AG10803 (cell line): ENCODE results near the gene PEX19.
"Not testable (repeated sequence)": the region's sequence is repeated elsewhere in the genome, so short reads cannot be mapped to it uniquely, and the experiment has no call there.

ENCODE experiments used
- DNase-seq: peaks from one replicate; pipeline ENCODE4 v3.0.0; 2010; ENCODE audit warnings: low read depth
- H3K4me3 ChIP-seq: 2 replicates; pipeline ENCODE4 v1.5.1; 2011; ENCODE audit warnings: mild to moderate bottlenecking, low read length, control low read depth
- TF ChIP-seq, protein P1 (sequence below): conservative IDR thresholded peaks from 2 replicates; pipeline ENCODE4 v1.5.1; 2011; ENCODE audit warnings: mild to moderate bottlenecking, low read length, control low read depth, inconsistent platforms

Gene PEX19

DNA sequence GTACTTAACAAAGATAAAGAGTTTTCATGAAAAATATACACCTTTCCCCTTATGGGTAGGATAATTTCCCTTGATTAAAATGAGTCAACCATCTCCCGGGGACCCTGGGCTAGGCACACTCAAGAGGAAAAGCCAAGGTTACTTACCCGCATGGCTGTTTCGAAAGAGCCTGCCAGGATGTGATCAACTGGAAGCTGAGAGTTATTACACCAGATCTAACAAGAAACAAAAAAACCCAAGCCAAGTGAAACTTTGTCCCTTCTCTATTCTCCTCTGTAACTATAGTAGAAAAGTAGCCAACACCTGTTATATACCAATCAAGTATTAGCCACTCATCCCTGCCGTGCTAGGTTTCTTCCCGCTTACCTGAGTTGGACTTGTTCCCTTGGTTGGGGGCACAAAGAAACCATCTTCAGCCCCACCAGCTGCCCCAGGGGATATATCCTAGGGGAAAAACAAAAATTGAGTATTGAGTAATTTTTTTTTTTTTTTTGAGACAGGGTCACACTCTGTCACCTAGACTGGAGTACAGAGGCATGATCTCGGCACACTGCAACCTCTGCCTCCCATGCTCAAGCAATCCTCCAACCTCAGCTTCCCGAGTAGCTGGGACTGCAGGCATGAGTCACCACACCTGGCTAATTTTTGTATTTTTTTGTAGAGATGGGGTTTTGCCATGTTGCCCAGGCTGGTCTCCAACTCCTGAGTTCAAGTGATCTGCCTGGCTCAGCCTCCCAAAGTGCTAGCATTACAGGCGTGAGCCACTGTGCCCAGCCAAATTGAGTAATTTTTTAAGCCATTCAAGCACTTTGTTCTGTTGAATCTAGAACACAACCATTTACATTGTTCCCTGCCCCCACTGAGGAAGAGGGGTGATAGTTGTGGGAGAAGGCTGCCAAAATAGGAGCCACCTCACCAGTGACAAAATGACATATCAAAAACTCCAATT, 8.4 kb upstream of the PEX19 start:
- TF ChIP-seq, protein P1, sequence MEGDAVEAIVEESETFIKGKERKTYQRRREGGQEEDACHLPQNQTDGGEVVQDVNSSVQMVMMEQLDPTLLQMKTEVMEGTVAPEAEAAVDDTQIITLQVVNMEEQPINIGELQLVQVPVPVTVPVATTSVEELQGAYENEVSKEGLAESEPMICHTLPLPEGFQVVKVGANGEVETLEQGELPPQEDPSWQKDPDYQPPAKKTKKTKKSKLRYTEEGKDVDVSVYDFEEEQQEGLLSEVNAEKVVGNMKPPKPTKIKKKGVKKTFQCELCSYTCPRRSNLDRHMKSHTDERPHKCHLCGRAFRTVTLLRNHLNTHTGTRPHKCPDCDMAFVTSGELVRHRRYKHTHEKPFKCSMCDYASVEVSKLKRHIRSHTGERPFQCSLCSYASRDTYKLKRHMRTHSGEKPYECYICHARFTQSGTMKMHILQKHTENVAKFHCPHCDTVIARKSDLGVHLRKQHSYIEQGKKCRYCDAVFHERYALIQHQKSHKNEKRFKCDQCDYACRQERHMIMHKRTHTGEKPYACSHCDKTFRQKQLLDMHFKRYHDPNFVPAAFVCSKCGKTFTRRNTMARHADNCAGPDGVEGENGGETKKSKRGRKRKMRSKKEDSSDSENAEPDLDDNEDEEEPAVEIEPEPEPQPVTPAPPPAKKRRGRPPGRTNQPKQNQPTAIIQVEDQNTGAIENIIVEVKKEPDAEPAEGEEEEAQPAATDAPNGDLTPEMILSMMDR: no peak
- DNase-seq: no peak
- no peak overlapping the region for H3K4me3 ChIP-seq

DNA sequence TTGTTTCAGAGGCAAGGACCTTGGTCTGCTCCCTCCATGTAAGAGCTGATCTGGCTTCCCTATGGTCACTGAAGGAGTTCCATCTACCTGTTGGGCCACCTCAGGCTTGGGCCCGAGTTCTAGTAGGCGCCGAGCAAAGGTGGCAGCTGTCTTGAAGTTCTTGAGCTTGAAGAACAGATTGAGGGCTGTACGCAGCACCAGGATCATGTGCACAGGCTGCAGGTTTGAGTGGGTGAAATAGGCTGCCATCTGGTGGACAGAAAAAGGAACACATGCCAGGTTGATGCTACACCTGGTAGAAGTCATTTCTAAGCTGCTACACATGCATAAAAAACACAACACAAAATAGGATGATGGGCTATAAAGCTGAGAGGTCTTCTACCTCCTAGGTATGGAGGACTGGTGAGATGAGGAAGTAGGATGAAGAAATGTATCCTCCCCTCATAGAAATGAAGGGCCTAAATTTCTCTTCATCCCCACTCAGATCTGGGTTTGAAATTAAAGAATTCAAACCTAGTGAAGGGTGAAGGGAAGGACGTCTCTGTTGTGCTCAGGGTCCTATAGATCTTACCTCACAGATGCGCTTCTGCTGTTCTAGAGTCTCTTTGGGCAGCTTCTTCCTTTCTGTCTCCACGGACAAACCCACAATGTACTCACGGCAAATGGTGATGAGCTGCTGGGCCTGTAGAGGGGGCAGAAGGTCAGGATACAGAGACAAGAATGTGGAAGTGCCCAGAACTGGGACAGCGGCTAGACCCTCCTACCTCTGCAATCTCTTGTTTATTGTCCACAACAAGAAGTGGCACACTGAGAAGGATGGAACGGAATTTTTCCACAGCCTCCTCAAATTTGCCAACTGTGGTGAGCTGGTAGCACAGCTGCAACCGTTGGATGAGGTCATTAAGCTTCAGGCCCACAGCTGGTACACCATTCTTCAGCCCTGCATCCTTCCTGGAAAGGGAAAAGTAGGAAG, 6.6 kb upstream of the PEX19 start:
- peak; percentile 74 for DNase-seq
- TF ChIP-seq, protein P1: peak; percentile 83
- H3K4me3 ChIP-seq: no peak overlapping the region

DNA sequence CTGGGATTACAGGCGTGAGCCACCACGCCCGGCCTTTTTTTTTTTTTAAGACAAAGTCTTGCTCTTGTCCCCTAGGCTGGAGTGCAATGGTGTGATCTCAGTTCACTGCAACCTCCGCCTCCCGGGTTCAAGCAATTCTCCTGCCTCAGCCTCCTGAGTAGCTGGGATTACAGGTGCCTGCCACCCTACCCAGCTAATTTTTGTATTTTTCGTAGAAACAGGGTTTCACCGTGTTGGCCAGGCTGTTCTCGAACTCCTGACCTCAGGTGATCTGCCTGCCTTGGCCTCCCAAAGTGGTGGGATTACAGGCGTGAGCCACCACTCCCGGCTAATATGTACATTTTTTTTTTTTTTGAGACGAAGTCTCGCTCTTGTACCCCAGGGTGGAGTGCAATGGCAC, 2.8 kb upstream of the PEX19 start:
- H3K4me3 ChIP-seq, DNase-seq: not testable (repeated sequence)

DNA sequence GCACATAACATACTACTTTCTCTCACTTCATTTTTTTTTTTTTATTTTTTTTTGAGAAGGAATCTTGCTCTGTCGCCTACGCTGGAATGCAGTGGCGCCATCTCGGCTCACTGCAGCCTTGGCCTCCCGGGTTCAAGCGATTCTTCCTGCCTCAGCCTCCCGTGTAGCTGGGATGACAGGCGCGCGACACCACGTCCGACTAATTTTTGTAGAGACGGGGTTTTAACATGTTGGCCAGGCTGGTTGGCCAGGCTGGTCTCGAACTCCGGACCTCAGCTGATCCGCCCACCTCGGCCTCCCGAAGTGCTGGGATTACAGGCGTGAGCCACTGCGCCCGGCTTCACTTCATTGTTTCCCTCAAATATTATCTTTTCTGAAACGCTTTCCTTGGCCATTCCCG, 573 bp upstream of the PEX19 start:
- H3K4me3 ChIP-seq: peak overlapping the region; percentile 31; the same call in 1 of the 2 replicates
- no peak for DNase-seq
- TF ChIP-seq, protein P1: no peak

DNA sequence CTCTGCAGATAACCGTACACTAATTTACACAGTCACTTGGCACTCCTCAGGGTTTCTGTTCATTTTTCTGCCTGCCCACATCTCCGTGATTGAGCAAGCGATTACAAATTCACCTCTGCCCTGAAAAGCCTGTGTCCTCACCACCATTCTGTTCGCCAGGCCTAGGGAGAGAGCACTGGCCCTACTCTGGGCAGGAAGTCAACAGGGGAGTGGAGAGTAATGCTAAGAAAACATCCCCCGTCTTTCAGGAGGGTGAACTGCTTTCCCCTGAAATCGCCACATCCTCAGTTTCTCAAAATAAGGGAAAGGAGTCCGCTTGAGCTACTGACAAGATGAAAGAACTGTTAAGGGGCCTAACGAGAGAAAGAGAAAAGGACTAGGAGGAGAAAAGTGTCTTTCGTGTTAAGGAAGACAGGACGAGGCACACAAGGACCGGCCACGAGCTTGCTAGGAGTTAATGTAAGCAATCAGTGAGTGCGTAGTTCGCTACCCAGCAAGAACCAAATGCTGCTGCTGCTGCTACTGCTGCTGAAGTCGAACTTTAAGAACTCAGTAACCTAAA, 632 bp downstream of the PEX19 start:
- TF ChIP-seq, protein P1: no peak
- DNase-seq: peak; percentile 81
- H3K4me3 ChIP-seq: peak overlapping the region; percentile 91

DNA sequence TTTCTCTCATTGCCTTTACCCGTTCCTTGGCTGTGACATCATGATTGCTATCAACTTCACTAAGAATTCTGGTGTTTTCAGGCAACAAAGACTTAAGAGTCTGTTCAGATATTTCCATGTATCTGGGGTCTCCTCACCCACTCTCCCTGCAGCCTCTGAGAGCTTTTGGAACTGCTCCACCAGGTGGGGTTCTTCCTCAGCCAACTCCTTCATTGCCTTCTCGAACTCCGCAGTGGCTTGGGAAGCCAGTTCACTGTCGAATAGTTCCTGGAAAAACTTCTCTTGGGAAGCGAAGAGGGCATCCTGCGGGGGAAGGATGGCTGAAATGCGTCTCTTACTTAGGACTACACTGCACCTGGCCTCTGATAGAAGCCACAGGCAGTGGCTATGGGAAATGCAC, 2.1 kb downstream of the PEX19 start:
- H3K4me3 ChIP-seq: no peak overlapping the region
- TF ChIP-seq, protein P1: no peak

DNA sequence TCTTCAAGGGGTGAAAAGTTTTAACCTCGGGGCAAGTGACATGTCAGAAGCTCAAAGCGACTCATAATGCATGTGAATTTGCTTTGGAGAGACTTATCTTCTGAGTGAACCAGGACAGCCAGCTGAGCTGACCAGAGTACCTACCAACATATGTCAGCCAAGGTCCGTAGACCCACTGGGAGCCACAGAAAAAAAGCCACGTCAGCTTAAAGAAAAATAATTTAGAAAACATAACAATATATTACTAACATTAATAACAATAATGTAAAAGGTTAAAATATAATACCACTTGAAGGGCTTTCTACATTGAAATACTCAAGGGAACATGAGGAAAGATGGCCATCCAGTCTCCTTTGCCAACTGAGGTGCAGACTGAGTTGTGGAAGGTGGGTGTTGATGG, 6.9 kb downstream of the PEX19 start:
- no peak for DNase-seq
- TF ChIP-seq, protein P1: no peak
- no peak overlapping the region for H3K4me3 ChIP-seq

More for the DNA sequence above, 2.1 kb downstream of the PEX19 start:
- no peak for DNase-seq
